Measurements from ENCODE around the gene SV2C. TPM values are rescaled to one million over a fixed set of nuclear protein-coding genes. Genes with fewer than 3 reads are reported as not detected.

Gene SV2C
- polyA plus RNA-seq, 3 donors = 0.01 to 0.02 TPM; not detected in 1

DNA sequence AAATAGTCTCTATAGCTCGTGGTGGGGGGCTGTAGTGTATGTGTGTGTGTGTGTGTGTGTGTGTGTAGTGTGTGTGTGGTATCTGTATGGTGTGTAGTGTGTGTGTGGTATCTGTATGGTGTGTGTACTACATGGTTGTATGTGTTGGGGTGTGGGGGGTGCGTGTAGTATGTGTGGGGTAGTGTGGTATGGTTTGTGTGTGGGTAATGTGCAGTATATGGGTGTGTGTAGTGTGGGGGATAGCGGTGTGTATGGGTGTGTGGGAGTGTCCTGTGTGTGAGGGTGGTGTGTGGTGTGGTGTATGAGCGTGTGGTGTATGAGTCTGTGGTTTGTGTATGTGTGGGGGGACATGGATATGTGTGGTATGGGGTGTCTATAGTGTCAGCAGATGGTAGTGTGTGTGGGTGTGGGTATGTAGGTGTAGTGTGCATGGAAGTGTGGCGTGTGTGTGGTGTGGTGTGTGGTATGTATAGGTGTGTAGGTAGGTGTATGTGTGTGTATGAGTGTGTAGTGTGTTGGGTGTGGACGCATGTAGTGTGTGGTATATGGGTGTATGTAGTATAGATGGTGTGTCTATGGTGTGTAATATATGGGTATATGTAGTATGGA lies 174.1 kb downstream of the SV2C start:
- no peak for DNase-seq
- Mint-ChIP-seq H3K27ac (no peak overlapping the region), H3K27me3 (ENCODE audit: low read depth in 3 of 3) (no peaks in the 10 kb centered on the region), H3K36me3 (peaks cover 0 to 2% of the 10 kb centered on the region in 2 donors), H3K4me1 (peaks cover 7% of the 10 kb centered on the region), H3K9me3 (peaks cover 0 to 4% (median 3%) of the 10 kb centered on the region in 7 donors), H3K4me3 (no peak overlapping the region)
- Histone ChIP-seq H3K79me2 (ENCODE audit: insufficient read depth, low read length) (no peaks in the 10 kb centered on the region), H3K4me2 (replicated peaks; ENCODE audit: extremely low read depth, low read length, poor library complexity, severe bottlenecking) (no peak overlapping the region), H2AFZ (ENCODE audit: insufficient read depth, low read depth, low read length, poor library complexity, severe bottlenecking) (no peak overlapping the region), H3K27ac (ENCODE audit: low read depth in 1 of 2, low read length in 2 of 2) (no peak overlapping the region), H3K27me3 (ENCODE audit: control insufficient read depth in 2 of 2, insufficient read depth in 2 of 2, low read length in 2 of 2) (no peaks in the 10 kb centered on the region), H3K4me1 (ENCODE audit: control insufficient read depth in 1 of 2, insufficient read depth in 2 of 2, low read length in 2 of 2) (peaks cover 6% of the 10 kb centered on the region in 2 donors), H3K36me3 (replicated peaks in 1 of 2; ENCODE audit: control insufficient read depth in 1 of 2, insufficient read depth in 2 of 2, low read length in 2 of 2) (no peaks in the 10 kb centered on the region), H4K20me1 (ENCODE audit: insufficient read depth, low read length) (no peaks in the 10 kb centered on the region), H3K9ac (ENCODE audit: insufficient read depth, low read length, poor library complexity, severe bottlenecking) (no peak overlapping the region), H3K4me3 (replicated peaks in 1 of 3; ENCODE audit: low read depth in 2 of 3, low read length in 3 of 3) (no peak overlapping the region), H3K9me3 (replicated peaks in 1 of 2; ENCODE audit: control insufficient read depth in 1 of 2, insufficient read depth in 1 of 2, low read length in 2 of 2) (no peaks in the 10 kb centered on the region)
- intact Hi-C loops (cut with micrococcal nuclease) = loop anchor here in 1 of 2 donors (10.0 kb wide), 1 partner anchor 173 kb away; the partner anchor contains the start of gene SV2C
- 92% methylated on average over 6 of the region's 6 CpGs for WGBS (ENCODE audit: insufficient coverage)
- TF ChIP-seq CTCF (IDR thresholded peaks at IDR 0.05) = no peak

DNA sequence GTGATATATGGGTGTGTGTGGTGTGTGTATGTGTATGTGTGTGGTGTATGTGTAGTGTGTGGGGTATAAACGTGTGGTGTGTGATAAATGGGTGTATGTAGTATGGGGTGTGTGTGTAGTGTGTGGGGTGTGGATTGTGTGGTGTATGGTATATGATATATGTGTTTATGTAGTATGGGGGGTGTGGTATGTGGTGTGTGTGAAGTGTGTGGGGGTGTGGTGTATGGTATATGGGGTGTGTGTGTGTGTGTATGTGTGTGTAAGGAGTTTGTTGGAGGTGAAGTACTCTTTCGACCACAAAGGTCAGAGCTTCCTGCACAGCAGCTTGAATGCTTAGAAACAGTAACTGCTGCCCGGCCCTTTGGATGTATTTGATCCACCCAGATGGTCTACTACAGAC lies 174.7 kb downstream of the SV2C start:
- H3K9me3 ChIP-seq (replicated peaks in 1 of 2; ENCODE audit: control insufficient read depth in 1 of 2, insufficient read depth in 1 of 2, low read length in 2 of 2) = no peaks in the 10 kb centered on the region
- H3K36me3 Mint-ChIP-seq = peaks cover 0 to 6% of the 10 kb centered on the region in 2 donors
- H3K4me2 ChIP-seq (replicated peaks; ENCODE audit: extremely low read depth, low read length, poor library complexity, severe bottlenecking) = no peak overlapping the region
- H3K27me3 Mint-ChIP-seq (ENCODE audit: low read depth in 3 of 3) = no peaks in the 10 kb centered on the region
- no peak overlapping the region for H3K27ac Mint-ChIP-seq
- TF ChIP-seq CTCF (IDR thresholded peaks at IDR 0.05) = no peak
- intact Hi-C loops (cut with micrococcal nuclease) = loop anchor here in 1 of 2 donors (10.0 kb wide), 1 partner anchor 173 kb away; the partner anchor contains the start of gene SV2C
- H3K4me3 Mint-ChIP-seq = no peak overlapping the region
- no peak overlapping the region for H3K27ac ChIP-seq (ENCODE audit: low read depth in 1 of 2, low read length in 2 of 2)
- H3K9me3 Mint-ChIP-seq = peaks cover 3 to 9% (median 8%) of the 10 kb centered on the region in 7 donors
- H3K4me3 ChIP-seq (replicated peaks in 1 of 3; ENCODE audit: low read depth in 2 of 3, low read length in 3 of 3) = no peak overlapping the region
- peaks cover 6% of the 10 kb centered on the region in 2 donors for H3K4me1 ChIP-seq (ENCODE audit: control insufficient read depth in 1 of 2, insufficient read depth in 2 of 2, low read length in 2 of 2)
- H3K9ac ChIP-seq (ENCODE audit: insufficient read depth, low read length, poor library complexity, severe bottlenecking) = no peak overlapping the region
- H3K4me1 Mint-ChIP-seq = peaks cover 11% of the 10 kb centered on the region
- WGBS (ENCODE audit: insufficient coverage) = 63% methylated on average over 3 of the region's 3 CpGs
- H2AFZ ChIP-seq (ENCODE audit: insufficient read depth, low read depth, low read length, poor library complexity, severe bottlenecking) = no peak overlapping the region
- no peaks in the 10 kb centered on the region for H4K20me1 ChIP-seq (ENCODE audit: insufficient read depth, low read length)
- H3K36me3 ChIP-seq (replicated peaks in 1 of 2; ENCODE audit: control insufficient read depth in 1 of 2, insufficient read depth in 2 of 2, low read length in 2 of 2) = no peaks in the 10 kb centered on the region
- H3K27me3 ChIP-seq (ENCODE audit: control insufficient read depth in 2 of 2, insufficient read depth in 2 of 2, low read length in 2 of 2) = no peaks in the 10 kb centered on the region
- DNase-seq = no peak
- no peaks in the 10 kb centered on the region for H3K79me2 ChIP-seq (ENCODE audit: insufficient read depth, low read length)

Measured in CD14-positive monocyte (primary cell).